A549 (cell line): ENCODE measurements around the gene BTG4.

Experiments
- CHD2 ChIP-seq: fragments of 150-350 bp; IDR thresholded peaks from 2 replicates; pipeline ENCODE4 v1.6.1; 2014; ENCODE audit warnings: low read length; ENCODE audit not compliant: partially characterized antibody
- CTCF ChIP-seq: fragments of >200 bp; sonication (Bioruptor Twin); formaldehyde crosslinking; IDR thresholded peaks from 3 replicates; pipeline ENCODE4 v1.5.1; 2016
- EHMT2 ChIP-seq: fragments of 200-600 bp; sonication (generic); IDR thresholded peaks from 2 replicates; pipeline ENCODE4 v1.6.1; 2016; ENCODE audit warnings: antibody characterized with exemption, low read depth, mild to moderate bottlenecking, moderate library complexity
- EP300 ChIP-seq, 2 experiments: fragments of >200 bp; sonication (Bioruptor Twin); formaldehyde crosslinking; IDR thresholded peaks; 2 replicates in 1 of 2; 3 replicates in 1 of 2; pipeline ENCODE4 v1.6.1; 2016 to 2017
- JUNB ChIP-seq: fragments of >200 bp; sonication (Bioruptor Twin); formaldehyde crosslinking; IDR thresholded peaks from 2 replicates; pipeline ENCODE4 v1.6.1; 2016
- MAFK ChIP-seq: fragments of 450-650 bp; IDR thresholded peaks from 2 replicates; pipeline ENCODE4 v1.6.1; 2014; ENCODE audit not compliant: partially characterized antibody
- NR3C1 ChIP-seq: fragments of >200 bp; sonication (Bioruptor Twin); formaldehyde crosslinking; IDR thresholded peaks from 3 replicates; pipeline ENCODE4 v1.6.1; 2017
- REST ChIP-seq: fragments of 200-600 bp; sonication (generic); IDR thresholded peaks from 2 replicates; pipeline ENCODE4 v1.6.1; 2016; ENCODE audit warnings: antibody characterized with exemption, mild to moderate bottlenecking, moderate library complexity
- SREBF2 ChIP-seq: fragments of 450-650 bp; IDR thresholded peaks from 2 replicates; pipeline ENCODE4 v1.6.1; 2014; ENCODE audit warnings: mild to moderate bottlenecking, moderate library complexity
- ZFP36 ChIP-seq: fragments of 450-650 bp; IDR thresholded peaks from 2 replicates; pipeline ENCODE4 v1.6.1; 2014; ENCODE audit warnings: borderline replicate concordance; ENCODE audit not compliant: partially characterized antibody
- TF ChIP-seq, protein P1 (sequence below): IDR thresholded peaks from 2 replicates; pipeline ENCODE4 v1.6.1; 2012

DNA sequence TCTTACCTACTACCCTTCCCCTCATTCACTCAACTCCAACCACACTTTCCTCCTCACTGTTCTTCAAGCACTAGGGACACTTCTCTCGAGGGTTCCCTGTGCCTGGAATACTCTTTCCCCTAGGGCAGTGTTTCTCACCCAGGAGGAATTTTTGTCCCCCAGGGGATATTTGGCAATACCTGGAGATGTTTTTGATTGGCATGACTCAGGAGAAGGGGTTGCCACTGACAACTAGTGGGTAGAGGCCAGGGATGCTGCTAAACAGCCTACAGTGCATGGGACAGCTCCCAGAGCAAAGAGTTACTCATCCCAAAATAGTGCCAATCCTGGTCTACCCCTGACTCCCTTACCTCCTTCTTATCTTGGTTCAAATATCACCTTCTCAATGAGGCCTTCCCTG, 40.0 kb downstream of the BTG4 start:
- TF ChIP-seq, protein P1, sequence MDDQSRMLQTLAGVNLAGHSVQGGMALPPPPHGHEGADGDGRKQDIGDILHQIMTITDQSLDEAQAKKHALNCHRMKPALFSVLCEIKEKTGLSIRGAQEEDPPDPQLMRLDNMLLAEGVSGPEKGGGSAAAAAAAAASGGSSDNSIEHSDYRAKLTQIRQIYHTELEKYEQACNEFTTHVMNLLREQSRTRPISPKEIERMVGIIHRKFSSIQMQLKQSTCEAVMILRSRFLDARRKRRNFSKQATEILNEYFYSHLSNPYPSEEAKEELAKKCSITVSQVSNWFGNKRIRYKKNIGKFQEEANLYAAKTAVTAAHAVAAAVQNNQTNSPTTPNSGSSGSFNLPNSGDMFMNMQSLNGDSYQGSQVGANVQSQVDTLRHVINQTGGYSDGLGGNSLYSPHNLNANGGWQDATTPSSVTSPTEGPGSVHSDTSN: no peak
- no peak for TF ChIP-seq CTCF
- no peak for TF ChIP-seq JUNB
- TF ChIP-seq EP300 (IDR thresholded peaks at IDR 0.05): no peak
- no peak for TF ChIP-seq CHD2
- no peak for TF ChIP-seq MAFK
- TF ChIP-seq SREBF2: no peak
- no peak for TF ChIP-seq ZFP36
- TF ChIP-seq NR3C1: no peak
- no peak for TF ChIP-seq REST
- TF ChIP-seq EHMT2: no peak
